NCI-H69 (cell line): ENCODE results near the gene PLA2R1.

Experiments used
- DNase-seq: peaks from one replicate; lab custom pipeline; 2025; lab: John Stamatoyannopoulos, UW

PLA2R1 gene

DNA sequence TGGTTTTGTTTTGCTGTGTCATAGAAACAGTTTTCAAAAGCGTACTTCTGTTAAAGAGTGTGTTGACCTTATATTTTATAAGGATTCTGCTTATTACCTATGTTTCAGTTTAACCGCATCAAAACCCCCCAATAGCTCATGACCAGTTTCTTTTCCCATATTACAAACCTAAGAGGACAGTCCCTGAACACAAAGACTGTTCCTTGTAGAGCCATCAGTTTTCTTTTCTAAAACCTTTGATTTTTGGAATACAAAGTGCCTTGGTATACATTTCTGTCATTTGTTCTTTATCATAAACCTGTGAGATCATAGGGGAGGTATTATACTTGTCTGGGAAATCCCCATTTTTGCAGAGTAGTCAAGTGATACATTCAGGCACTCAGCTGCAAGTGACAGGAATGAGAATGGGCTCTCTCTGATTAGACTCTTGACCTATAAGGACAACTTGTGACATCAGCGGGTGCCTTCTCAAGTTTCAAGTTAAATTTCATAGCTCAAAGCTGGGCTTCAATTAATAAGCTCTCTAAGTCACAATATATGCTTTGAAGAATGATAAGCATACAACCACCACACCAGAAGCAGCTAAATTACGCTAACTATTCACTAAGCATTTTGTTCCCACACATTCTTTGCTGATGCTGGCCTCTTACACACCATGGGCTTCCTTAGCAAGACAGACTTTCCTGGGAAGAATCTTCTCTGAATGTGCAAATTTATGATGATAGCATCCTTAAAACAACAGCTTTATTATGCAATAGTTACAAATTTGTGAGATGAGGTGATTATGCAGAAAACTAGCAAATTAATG is 167.0 kb downstream of the PLA2R1 start:
- peak; percentile 33 for DNase-seq

DNA sequence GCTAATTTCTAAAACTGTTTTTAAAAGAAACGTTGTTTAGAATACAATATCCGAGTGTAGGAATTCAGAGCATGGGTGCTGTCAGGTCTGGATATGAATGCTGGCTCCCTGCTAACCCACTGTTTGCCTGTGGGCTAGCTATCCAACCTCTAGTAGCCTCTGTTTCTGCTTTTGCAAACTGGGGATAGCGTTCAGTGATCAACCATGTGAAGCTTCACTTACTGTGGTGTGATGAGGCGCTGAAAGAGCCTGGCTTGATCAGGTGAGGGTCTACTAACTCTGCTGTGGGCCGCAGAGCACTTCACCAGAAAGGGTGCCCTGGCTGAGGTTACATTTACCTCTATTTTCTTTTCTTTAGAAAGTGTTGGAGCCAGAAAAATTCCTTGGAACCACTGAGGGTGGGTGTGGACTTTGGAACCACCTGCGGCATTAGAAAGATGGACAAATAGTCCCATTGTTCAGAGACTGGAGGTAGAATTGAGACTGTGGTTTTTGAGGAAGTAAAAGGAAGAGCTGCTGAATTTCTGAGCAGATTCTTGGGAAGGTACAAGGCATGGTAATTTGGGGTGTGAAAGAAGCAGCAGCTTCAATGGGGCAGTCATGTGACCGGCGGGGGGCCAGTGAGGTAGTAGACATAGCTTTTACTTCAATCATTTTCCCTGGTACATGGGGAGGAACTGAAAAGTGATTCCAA is 168.1 kb downstream of the PLA2R1 start:
- no peak for DNase-seq

DNA sequence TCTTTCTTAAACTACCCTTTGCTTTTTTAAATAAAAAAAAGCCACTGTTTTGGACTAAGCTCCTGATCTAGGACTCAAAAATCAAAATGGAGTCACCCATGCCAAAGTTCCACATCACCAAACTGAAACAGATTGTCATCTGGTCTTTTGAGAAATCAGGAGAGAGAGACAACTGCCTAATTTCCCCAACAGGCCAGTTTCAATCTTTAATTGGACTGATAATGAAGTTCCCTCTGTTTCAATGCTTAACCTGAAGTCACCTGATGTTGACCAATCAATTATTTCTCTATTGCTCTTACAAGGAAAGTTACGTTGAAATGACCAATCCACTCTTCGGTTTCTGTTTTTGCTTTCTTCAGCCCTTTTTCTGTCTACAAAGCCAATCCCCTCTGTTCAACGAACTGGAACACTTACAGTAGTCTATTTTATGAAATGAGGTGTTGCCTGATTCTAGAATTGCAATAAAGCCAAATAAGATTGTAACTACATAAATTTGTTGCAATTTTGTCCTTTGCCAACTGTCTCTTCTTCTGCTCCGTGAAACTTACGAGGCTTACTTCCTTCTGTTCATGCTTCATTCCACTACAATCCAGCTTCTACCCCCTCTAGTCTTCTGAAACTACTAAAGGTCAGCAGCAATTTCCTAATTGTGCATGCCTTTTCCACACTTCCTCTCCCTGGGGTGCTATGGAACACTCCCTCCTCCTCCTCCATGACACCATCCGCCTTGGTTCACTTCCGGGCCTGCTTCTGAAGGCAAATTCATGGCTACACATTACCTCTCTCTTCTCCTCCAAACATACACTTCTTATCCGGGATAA is 169.2 kb downstream of the PLA2R1 start:
- DNase-seq = peak; percentile 7

DNA sequence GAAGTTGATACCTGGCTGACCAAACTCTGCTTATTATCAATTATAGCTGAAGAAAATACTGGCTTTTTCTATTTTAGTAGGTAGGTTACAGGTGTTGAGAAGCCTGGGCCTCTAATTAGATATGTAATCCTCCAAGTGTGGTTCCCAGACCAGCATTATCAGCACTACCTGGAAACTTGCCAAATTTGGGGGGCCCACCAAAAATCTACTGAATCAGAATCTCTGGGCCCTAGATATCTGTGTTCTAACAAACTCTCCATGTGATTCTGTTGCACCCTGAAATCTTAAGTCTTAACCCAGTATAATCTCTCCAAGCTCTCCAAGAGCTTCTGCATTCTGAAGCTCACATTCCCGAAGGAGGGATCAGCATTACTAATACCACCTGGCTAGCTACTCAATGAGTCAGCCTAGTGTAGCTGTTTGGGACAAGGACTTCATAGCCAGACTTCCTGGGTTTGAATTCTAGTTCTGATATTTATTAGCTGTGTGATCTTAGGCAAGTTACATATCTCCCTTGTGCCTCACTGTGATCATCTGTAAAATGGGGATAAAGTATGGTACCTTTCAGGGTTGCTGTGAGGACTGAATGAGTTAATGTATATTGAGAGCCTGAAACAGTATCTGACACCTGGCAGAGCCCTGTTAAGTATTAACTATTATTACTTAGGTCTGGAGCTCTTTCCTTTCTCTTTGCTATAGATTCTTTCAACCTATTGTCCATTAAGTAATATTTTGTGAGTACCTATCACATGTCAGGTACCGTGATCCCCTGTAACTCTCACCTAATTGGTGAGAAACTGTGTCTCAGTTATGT is 170.3 kb downstream of the PLA2R1 start:
- no peak for DNase-seq

DNA sequence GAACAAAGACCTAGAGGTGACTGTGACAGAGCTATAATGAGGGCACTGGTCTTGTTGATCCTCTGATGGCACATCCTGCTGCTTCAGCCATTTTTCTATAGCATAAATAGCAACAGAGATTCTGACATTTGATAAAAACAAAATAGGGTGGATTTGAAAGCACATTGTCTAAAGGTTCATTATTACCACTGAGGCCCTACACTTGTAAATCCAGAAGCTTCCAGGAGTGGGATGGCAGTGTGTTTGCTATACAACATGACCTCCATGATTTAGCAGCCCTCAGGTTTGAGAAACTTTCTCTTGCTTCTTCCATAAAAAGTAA is 171.2 kb downstream of the PLA2R1 start:
- DNase-seq = no peak

DNA sequence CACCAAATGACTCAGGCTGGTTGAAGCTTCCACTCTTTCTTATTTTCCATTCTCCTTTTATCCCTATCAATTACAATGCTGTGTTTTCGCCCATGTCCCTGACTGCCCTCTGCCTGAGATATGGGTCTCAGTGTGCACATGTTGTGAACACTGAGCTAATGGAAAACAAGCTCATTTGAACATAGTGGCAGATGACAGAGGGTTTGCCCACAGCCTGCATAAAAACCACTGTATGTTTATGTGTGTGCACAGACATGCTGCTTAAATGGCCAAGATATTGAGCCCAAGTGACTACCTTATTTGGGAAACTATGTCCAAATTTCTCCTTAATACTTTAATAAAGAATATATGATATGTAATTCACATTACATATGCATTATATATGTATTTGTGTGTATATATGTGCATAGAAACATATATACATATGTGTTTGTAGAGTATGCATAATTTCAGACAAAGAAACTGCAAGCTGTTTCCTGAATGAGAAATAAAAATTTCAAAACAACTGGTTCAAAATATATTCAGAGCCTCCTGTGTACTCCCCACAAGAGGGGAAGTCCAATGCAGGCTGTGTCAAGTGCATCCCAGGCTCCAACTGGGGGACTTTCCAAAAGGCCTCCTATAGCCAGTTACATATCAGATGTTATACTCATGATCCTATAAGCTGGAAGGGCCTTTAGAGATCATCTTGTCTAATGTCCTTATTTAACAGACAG is 171.7 kb downstream of the PLA2R1 start:
- no peak for DNase-seq

DNA sequence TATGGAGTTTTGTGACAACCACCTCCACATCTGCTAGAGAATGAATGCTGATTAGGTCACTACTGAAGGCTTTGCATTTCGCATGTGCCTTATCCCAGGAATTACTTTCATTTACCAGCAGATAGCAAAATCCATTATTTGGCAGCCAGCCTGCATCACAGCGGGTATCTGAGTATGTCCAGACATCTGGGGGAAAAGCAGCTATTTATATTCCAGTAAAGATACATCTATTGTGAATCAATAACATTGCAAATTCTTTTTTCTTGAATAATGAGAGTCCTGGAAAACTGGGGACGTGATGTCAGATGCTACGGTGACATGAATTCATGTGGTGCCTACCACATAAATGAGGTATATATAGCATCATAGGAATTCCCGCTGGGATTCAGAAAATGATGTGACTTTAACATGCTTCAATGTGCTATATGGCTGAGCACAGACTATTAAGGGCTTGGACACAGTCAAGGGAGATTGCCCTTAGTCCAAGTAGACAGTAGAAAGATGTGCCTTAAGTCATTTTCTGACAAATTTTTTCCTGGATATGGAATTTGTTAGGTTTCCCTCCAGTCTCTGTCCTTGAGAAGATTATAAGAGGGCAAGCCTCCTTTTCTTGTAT is 180.2 kb downstream of the PLA2R1 start:
- DNase-seq = peak; percentile 72
